Lower lobe of right lung (tissue), 2 donors: Measurements from ENCODE around the gene SEMA4A. TPM values are rescaled to one million over a fixed set of nuclear protein-coding genes. Genes with fewer than 3 reads are reported as not detected.
A peak's percentile ranks its signal among the peaks of the same experiment; 100 is the strongest.

Experiments
- ATAC-seq, 2 donors: fragments of 200-7000 bp; cut with Tn5 transposase; one replicate each; pipeline ENCODE4 v1.9.1; 2020 to 2022; ENCODE audit warnings: mild to moderate bottlenecking in 2 of 2, moderate library complexity in 2 of 2
- DNase-seq: peaks from one replicate; pipeline ENCODE4 v3.0.0-alpha.2; 2020
- H3K27ac ChIP-seq: fragments of 200-600 bp; one replicate; pipeline ENCODE4 v1.8.0; 2022
- H3K27me3 ChIP-seq: fragments of 200-600 bp; one replicate; pipeline ENCODE4 v1.8.0; 2022; ENCODE audit warnings: low read depth
- H3K36me3 ChIP-seq: fragments of 200-600 bp; one replicate; pipeline ENCODE4 v1.8.0; 2022; ENCODE audit warnings: mild to moderate bottlenecking
- H3K4me1 ChIP-seq: fragments of 200-600 bp; one replicate; pipeline ENCODE4 v1.8.0; 2022
- H3K4me3 ChIP-seq: fragments of 200-600 bp; one replicate; pipeline ENCODE4 v1.8.0; 2022; ENCODE audit warnings: mild to moderate bottlenecking
- H3K9me3 ChIP-seq: fragments of 200-600 bp; one replicate; pipeline ENCODE4 v1.8.0; 2022
- intact Hi-C: fragments of 100-400 bp; cut with DNase I; formaldehyde crosslinking; loops from one replicate; pipeline ENCODE4 v1.11.0; 2022
- long read RNA-seq: library from polyadenylated mRNA; unstranded; transcript quantifications from one replicate; pipeline ENCODE4 v2.0.0, GENCODE V29; 2021
- total RNA-seq: library from RNA; stranded (reverse); fragmentation: NEBNext Ultra II Directional; extraction: Animal tissue kit (Norgen Biotek cat#: 25700); gene quantifications from one replicate; pipeline ENCODE4 v1.2.1, GENCODE V29; 2021
- TF ChIP-seq, protein P1 (sequence below): fragments of 200-600 bp; IDR thresholded peaks from one replicate; pipeline ENCODE4 v1.8.0; 2022; ENCODE audit warnings: antibody characterized with exemption, mild to moderate bottlenecking
- donor health status: DM: no; HTN: yes; CAD: no; lungs with severe emphysema.

SEMA4A gene
- total RNA-seq, result 28.9 TPM
- long read RNA-seq, transcript SEMA4A-213 (2 exons, 576 nt), result minor isoform, 6 of 48 reads
- long read RNA-seq, transcript SEMA4A-204 (15 exons, 3,300 nt), result major isoform, 9 of 48 reads
- long read RNA-seq, partial matches to known transcripts, result 12 of 48 reads
- long read RNA-seq, other reads (novel, unspliced or antisense), result 17 of 48 reads

DNA sequence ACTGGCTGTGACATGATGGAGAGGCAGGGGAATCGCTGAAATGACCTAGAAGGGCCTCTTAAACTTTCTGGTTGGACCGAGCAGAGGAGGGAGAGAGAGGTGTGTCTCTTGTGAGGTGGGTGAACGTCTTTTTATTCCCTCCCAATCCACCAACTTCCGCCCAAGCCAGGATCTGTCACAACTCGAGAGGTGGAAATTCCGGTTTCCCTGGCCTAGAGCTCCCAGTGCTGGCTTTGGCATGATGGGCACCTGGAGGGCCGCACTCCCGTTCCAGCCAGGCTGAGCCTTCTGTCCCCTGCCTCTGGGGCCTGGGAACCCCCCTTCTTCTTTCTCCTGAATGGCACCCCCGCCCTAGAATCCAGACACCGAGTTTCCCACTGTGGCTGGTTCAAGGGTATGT is at the start of gene SEMA4A:
Gene SEMA4A (plus strand): TSS at position 224 of the 400 bp plus-strand sequence. CDS start 994 bp downstream, outside the sequence.
- peak within 1 kb of the TSS; percentile 42 for H3K27ac ChIP-seq
- peak; percentile 23 to 57 for ATAC-seq
- H3K4me1 ChIP-seq, result peaks cover 34% of the 10 kb centered on the region
- H3K36me3 ChIP-seq, result no peaks in the 10 kb centered on the region
- peak; percentile 74 for DNase-seq
- intact Hi-C loops, result no loop called here
- peaks cover 5% of the 10 kb centered on the region for H3K27me3 ChIP-seq
- peak within 1 kb of the TSS; percentile 34 for H3K4me3 ChIP-seq
- TF ChIP-seq, protein P1, sequence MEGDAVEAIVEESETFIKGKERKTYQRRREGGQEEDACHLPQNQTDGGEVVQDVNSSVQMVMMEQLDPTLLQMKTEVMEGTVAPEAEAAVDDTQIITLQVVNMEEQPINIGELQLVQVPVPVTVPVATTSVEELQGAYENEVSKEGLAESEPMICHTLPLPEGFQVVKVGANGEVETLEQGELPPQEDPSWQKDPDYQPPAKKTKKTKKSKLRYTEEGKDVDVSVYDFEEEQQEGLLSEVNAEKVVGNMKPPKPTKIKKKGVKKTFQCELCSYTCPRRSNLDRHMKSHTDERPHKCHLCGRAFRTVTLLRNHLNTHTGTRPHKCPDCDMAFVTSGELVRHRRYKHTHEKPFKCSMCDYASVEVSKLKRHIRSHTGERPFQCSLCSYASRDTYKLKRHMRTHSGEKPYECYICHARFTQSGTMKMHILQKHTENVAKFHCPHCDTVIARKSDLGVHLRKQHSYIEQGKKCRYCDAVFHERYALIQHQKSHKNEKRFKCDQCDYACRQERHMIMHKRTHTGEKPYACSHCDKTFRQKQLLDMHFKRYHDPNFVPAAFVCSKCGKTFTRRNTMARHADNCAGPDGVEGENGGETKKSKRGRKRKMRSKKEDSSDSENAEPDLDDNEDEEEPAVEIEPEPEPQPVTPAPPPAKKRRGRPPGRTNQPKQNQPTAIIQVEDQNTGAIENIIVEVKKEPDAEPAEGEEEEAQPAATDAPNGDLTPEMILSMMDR, result no peak
- no peaks in the 10 kb centered on the region for H3K9me3 ChIP-seq

DNA sequence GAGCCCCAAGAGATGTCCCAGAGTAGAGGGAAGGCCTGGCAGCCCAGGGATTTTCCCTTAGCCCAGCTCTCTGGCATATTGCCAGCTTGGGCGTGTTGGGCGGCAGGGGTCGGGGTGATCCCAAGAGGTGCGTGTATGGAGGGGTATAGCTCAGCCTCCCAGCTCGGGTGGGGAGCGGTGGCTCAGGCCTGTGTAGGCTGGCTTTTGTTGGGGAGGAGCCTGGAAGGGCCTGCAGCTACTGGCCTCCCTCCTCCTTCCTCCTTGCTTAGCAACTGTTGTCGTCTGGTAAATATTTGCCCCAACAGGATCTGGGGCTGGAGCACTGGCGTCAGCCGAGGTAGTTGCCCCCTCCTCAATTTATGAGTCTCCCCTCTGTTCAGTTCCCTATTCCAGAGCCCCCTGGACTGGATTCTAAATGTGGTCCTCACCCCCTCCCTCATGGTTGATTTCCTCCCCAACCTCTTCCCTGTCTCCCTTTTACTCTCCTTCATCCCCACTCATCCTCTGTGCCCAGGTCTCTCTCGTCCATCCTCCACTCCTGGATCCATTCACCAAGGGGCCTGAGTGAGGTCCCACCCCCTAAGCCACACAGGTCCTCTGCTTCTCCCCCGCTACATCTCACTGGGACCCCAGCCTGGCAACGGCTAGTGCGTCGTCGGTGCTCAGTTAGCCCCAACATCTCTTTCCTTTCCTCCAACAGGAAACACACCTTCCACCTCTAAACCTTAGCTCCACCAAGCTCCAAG is 49.1 kb upstream of the SEMA4A start:
- DNase-seq (peak; percentile 85), ATAC-seq (peak; percentile 79 to 81)
- H3K9me3 ChIP-seq, result no peaks in the 10 kb centered on the region
- peak overlapping the region; percentile 98 for H3K27ac ChIP-seq
- peaks cover 65% of the 10 kb centered on the region for H3K4me1 ChIP-seq
- no peaks in the 10 kb centered on the region for H3K27me3 ChIP-seq
- TF ChIP-seq, protein P1, result no peak
- H3K4me3 ChIP-seq, result no peak overlapping the region
- H3K36me3 ChIP-seq, result no peaks in the 10 kb centered on the region
- intact Hi-C loops, result no loop called here

DNA sequence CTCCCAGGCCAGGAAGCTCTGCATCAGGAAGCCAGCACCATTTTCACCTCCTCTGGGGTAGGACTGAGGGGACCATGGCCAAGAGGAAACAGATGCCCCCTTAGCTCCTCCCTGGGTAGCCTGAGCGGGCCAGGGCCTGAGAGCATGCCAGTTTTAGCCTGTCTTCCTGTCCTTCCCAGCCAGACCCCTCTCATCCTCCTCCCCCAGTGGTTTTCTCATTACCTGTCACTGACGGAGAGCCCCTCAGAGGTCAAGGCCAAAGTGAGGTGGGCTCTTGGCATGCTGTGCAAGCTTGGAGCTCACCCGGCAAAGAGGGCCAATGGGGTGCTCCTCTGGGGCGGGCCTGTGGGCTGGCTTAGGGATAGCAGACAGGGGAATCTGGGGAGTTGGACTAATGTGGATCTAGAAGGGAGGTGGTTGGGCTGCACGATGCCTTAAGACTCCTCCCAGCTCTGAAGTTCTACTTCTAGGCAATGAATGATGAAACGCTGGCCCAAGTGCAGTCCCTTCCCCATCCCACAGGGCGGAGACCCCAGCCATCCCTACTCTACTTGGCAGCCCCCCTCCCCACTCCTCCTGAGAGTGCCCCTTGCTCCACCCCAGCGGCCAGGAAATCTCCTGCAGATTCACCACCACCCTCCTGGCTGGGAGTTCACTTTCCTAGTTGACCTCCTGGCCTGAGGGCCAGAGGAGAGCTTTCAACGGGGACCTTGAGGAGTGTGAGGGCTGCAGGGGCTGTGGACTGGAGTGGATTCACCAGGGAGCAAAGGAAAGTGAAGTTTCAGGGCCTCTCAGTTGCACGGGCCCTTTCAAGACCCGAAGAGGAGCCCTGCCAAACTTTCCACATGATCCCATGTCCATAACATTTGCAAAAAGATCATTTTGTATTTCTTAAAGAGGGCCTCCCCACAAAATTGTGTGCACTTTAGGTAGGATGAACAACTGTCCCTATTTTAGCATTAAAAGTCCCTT is 48.2 kb upstream of the SEMA4A start:
- peaks cover 65% of the 10 kb centered on the region for H3K4me1 ChIP-seq
- no peaks in the 10 kb centered on the region for H3K9me3 ChIP-seq
- H3K36me3 ChIP-seq, result no peaks in the 10 kb centered on the region
- DNase-seq (no peak), ATAC-seq (peak; percentile 14 to 37)
- peak overlapping the region; percentile 52 for H3K4me3 ChIP-seq
- intact Hi-C loops, result no loop called here
- TF ChIP-seq, protein P1, result no peak
- peak overlapping the region; percentile 98 for H3K27ac ChIP-seq
- no peaks in the 10 kb centered on the region for H3K27me3 ChIP-seq

- intact Hi-C loops, result no loop called here
- no peaks in the 10 kb centered on the region for H3K9me3 ChIP-seq
- H3K4me1 ChIP-seq, result peaks cover 53% of the 10 kb centered on the region
- ATAC-seq (peak; percentile 3 to 15), DNase-seq (no peak)
- TF ChIP-seq, protein P1, result no peak
- no peaks in the 10 kb centered on the region for H3K27me3 ChIP-seq
- peak overlapping the region; percentile 52 for H3K4me3 ChIP-seq
- H3K36me3 ChIP-seq, result no peaks in the 10 kb centered on the region
- peak overlapping the region; percentile 98 for H3K27ac ChIP-seq
Measured at GRCh38 chr1:156106624-156107488, 46.5 kb upstream of the SEMA4A start.
